ENCODE data around the gene RNF130. TPM values are rescaled to one million over a fixed set of nuclear protein-coding genes. Genes with fewer than 3 reads are reported as not detected.

The RNF130 gene
- total RNA-seq, 1 donor from 2014 or later: 43.4 TPM

DNA sequence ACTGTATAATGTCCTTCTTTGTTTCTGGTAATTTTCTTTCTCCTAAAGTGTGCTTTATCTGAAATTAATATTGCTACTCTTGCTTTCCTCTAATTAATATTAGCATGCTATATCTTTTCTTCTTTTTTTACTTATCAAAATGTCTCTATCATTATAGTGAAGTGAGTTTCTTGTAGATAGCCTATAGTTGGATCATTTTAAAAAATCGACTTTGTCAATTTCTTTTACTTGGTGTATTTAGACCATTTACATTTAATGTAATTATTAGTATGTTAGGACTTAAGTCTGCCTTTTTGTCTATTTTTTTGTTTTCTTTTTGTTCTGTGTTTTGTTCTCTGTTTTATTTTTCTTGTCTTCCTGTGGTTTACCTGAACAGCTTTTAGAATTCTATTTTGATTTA, 35.4 kb upstream of the RNF130 start:
- H3K4me3 Mint-ChIP-seq (ENCODE audit: unreplicated experiment): no peak overlapping the region
- H3K4me1 Mint-ChIP-seq (ENCODE audit: low read depth): no peaks in the 10 kb centered on the region
- H3K9me3 Mint-ChIP-seq (ENCODE audit: low read depth): peaks cover 25% of the 10 kb centered on the region
- TF ChIP-seq, protein P1, sequence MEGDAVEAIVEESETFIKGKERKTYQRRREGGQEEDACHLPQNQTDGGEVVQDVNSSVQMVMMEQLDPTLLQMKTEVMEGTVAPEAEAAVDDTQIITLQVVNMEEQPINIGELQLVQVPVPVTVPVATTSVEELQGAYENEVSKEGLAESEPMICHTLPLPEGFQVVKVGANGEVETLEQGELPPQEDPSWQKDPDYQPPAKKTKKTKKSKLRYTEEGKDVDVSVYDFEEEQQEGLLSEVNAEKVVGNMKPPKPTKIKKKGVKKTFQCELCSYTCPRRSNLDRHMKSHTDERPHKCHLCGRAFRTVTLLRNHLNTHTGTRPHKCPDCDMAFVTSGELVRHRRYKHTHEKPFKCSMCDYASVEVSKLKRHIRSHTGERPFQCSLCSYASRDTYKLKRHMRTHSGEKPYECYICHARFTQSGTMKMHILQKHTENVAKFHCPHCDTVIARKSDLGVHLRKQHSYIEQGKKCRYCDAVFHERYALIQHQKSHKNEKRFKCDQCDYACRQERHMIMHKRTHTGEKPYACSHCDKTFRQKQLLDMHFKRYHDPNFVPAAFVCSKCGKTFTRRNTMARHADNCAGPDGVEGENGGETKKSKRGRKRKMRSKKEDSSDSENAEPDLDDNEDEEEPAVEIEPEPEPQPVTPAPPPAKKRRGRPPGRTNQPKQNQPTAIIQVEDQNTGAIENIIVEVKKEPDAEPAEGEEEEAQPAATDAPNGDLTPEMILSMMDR (IDR thresholded peaks at IDR 0.05): no peak
- H3K27ac Mint-ChIP-seq (ENCODE audit: unreplicated experiment): no peak overlapping the region
- DNase-seq (ENCODE audit: low spot score): no peak
- H3K36me3 Mint-ChIP-seq (ENCODE audit: low read depth): peaks cover 7% of the 10 kb centered on the region
- H3K27me3 Mint-ChIP-seq (ENCODE audit: low read depth): peaks cover 1% of the 10 kb centered on the region

DNA sequence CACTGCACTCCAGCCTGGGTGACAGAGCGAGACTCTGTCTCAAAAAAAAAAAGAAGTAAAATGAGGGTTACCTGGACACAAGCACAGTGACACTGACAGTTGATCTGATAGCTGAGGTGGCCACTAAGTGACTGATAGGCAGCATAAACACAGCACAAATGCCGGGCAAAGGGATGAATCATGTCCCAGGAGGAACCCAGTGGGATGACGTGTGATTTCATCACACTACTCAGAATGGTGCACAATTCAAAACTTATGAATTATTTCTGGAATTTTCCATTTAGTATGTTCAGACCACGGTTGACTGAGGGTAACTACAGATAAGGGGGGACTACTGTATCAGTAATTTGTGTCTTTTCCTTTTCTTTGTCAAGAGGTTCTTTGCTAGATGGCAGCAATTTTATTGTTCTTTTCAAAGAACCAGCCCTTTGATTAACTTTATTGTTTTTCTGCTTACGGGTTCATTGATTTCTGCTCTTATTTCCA, 34.3 kb upstream of the RNF130 start:
- TF ChIP-seq, protein P1 (IDR thresholded peaks at IDR 0.05): no peak

DNA sequence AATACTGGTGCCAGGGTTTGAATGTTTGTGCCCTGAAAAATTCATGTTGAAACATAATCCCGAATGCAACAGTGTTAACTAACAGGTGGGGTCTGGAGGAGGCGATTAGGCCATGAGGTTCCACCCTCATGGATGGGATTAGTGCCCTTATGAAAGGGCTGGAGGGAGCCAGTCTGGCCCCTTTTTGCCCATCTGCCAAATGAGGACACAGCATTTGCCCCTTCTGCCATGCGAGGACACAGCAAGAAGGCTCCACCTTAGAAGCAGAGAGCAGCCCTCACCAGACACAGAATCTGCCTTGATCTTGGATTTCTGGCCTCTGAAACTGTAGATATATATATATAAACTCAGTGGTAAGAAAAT, 32.6 kb upstream of the RNF130 start:
- DNase-seq (ENCODE audit: low spot score): no peak
- H3K4me1 Mint-ChIP-seq (ENCODE audit: low read depth): no peaks in the 10 kb centered on the region
- H3K9me3 Mint-ChIP-seq (ENCODE audit: low read depth): peaks cover 25% of the 10 kb centered on the region
- no peak overlapping the region for H3K4me3 Mint-ChIP-seq (ENCODE audit: unreplicated experiment)
- TF ChIP-seq, protein P1 (IDR thresholded peaks at IDR 0.05): no peak
- H3K27ac Mint-ChIP-seq (ENCODE audit: unreplicated experiment): no peak overlapping the region
- peaks cover 7% of the 10 kb centered on the region for H3K36me3 Mint-ChIP-seq (ENCODE audit: low read depth)
- peaks cover 1% of the 10 kb centered on the region for H3K27me3 Mint-ChIP-seq (ENCODE audit: low read depth)

More for the DNA sequence above, 34.3 kb upstream of the RNF130 start:
- H3K4me1 Mint-ChIP-seq (ENCODE audit: low read depth): no peaks in the 10 kb centered on the region
- H3K4me3 Mint-ChIP-seq (ENCODE audit: unreplicated experiment): no peak overlapping the region
- peaks cover 1% of the 10 kb centered on the region for H3K27me3 Mint-ChIP-seq (ENCODE audit: low read depth)
- DNase-seq (ENCODE audit: low spot score): no peak
- H3K27ac Mint-ChIP-seq (ENCODE audit: unreplicated experiment): no peak overlapping the region
- peaks cover 25% of the 10 kb centered on the region for H3K9me3 Mint-ChIP-seq (ENCODE audit: low read depth)
- H3K36me3 Mint-ChIP-seq (ENCODE audit: low read depth): peaks cover 7% of the 10 kb centered on the region

DNA sequence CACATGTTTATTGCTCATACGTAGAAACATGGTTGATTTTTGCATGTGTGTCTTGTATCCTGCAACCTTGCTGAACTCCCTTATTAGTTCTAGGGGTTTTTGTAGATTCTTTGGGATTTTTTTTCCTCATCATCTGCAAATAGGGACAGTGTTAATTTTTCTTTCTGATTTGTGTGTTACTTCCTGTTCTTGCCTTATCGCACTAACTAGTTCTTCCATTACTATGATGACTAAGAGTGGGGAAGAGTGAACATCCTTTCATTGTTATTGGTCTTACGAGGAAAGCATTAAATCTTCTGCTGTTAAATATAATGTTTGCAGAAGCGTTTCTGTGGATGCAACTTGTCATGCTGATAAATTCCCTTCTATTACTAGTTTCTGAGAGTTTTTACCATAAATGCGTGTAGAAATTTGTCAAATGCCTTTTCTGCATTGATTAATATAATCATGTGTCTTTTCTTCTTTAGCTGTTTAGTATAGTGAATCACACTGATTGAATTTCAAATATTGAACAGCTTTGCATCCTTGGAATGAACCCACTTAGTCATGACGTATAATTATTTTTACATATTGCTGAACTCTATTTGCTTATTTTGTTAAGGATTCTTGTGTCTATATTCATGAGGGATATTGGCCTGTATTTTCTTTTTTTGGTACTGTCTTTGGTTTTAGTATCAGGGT, 32.1 kb upstream of the RNF130 start:
- Mint-ChIP-seq H3K4me1 (ENCODE audit: low read depth) (no peaks in the 10 kb centered on the region), H3K36me3 (ENCODE audit: low read depth) (peaks cover 7% of the 10 kb centered on the region), H3K27me3 (ENCODE audit: low read depth) (peaks cover 1% of the 10 kb centered on the region), H3K4me3 (ENCODE audit: unreplicated experiment) (no peak overlapping the region), H3K27ac (ENCODE audit: unreplicated experiment) (no peak overlapping the region), H3K9me3 (ENCODE audit: low read depth) (peaks cover 24% of the 10 kb centered on the region)
- TF ChIP-seq, protein P1 (IDR thresholded peaks at IDR 0.05): no peak
- DNase-seq (ENCODE audit: low spot score): no peak

DNA sequence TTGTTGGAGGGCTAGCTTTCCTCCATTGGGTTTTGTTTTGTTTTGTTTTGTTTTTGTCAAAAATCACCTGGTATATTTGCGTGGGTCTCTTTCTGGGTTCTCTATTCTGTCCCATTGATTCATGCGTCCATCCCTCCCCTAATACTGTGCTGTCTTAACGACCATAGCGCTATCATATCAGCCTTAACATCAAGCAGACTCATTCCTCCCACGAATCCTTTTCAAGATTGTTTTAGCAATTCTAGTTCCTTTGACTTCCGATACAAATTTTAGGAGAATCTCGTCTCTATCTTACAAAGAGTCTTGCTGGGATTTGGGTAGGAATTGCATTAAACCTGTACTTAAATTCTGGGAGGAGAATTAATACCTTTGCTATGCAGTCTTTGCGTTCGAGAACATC, 31.1 kb upstream of the RNF130 start:
- TF ChIP-seq, protein P1 (IDR thresholded peaks at IDR 0.05): no peak
- Mint-ChIP-seq H3K4me3 (ENCODE audit: unreplicated experiment) (no peak overlapping the region), H3K27me3 (ENCODE audit: low read depth) (no peaks in the 10 kb centered on the region), H3K4me1 (ENCODE audit: low read depth) (no peaks in the 10 kb centered on the region), H3K27ac (ENCODE audit: unreplicated experiment) (no peak overlapping the region), H3K9me3 (ENCODE audit: low read depth) (peaks cover 17% of the 10 kb centered on the region), H3K36me3 (ENCODE audit: low read depth) (peaks cover 5% of the 10 kb centered on the region)
- DNase-seq (ENCODE audit: low spot score): no peak

Data from chondrocyte (in vitro differentiated cells).